GM18951 (cell line): ENCODE measurements around the gene ZNF335.
"Not testable (repeated sequence)": the region's sequence is repeated elsewhere in the genome, so short reads cannot be mapped to it uniquely, and the experiment has no call there.

Experiments
- POLR2A ChIP-seq: IDR thresholded peaks from 4 replicates; pipeline ENCODE4 v1.6.1; 2011; ENCODE audit warnings: mild to moderate bottlenecking; ENCODE audit not compliant: insufficient read length, insufficient read depth; ENCODE audit errors: extremely low read depth
- in situ Hi-C: fragments of 300-500 bp; cut with MboI; formaldehyde crosslinking; loops from one replicate; pipeline ENCODE4 v1.12.0; 2022; ENCODE audit warnings: low sequenced_read_pairs, mixed read lengths, inconsistent platforms; ENCODE audit not compliant: unreplicated experiment

The ZNF335 gene

GRCh38 chr20:45937765-45938164 is 34.2 kb downstream of the ZNF335 start:
- TF ChIP-seq POLR2A = no peak
- in situ Hi-C loops = no loop called here

DNA sequence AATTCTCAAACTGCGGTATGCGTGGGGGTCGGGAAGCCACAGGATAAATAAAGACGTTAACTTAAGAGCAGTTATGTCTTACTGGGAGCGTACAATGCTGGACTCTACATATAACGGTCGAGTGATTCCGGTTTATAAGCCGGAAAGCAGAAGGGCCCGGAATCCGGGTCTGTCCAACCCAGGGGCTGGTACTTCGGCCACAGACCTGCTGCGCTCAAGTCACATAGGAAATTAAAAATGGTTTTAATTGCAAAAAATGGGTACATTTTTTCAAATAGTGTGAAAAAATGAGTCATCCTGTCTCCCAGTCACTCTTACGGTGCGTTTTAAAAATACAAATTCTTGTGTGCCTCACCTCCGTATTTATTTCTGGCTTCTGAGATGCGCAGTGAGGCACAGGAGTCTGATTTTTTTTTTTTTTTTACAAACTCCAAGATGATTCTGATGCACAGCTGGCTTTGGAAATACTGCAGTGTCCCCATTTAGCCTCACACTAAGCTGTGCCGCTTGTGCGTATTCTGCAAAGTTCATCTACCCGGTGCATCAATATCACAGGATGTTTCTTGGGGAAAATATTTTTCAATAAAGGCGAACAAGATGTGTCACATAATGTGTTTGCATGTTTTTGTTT is 36.5 kb downstream of the ZNF335 start:
- TF ChIP-seq POLR2A = no peak
- in situ Hi-C loops = no loop called here

DNA sequence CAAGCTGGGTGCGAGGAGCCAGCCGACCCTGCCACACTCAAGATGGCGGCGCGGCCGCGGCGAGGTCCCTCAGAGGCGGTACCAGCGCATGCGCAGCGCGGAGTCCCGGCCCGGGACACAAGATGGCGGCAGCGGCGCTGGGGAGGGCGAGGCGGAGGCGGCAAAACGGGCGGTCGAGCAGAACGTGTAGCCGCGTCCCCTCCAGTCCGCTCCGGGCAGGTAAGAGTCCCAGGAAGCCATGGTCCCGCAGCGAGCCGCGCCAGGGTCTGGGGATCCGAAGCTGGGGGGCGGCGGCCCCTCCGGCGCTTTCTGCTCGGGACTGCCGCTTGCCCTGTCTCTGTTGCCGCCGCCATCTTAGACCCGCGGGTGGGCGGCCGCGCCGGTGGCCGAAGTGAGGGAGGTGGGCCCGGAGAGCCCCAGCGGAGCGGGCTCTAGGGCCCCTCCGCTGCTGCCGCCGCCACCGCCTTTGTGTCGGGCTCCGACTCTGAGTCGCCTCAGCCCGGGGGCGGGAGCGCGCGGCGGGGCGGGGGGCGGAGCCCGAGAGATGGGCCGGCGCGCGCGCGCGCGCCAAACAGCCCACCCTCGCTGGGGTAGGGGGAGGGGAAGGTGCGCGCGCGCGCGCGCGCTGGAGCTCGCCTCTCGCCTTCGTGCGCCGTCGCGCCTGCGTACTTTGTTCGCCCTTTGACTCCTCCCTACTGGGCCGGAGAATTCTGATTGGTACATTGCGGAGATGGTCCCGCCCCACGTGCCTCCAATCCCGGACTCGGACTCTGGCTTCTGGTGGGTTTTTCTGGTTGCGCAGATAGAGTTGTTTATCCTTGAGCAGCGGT is 37.2 kb downstream of the ZNF335 start, which contains the start of gene PCIF1:
Gene PCIF1, plus strand, starts transcription at position 98 of the 830 bp plus-strand sequence. CDS start 4,317 bp downstream, outside the sequence.
- in situ Hi-C loops = no loop called here
- peak; percentile 90 for TF ChIP-seq POLR2A

GRCh38 chr20:45934046-45934585 is 37.9 kb downstream of the ZNF335 start:
- no peak for TF ChIP-seq POLR2A
- in situ Hi-C loops = no loop called here

GRCh38 chr20:45933266-45934045 is 38.5 kb downstream of the ZNF335 start:
- TF ChIP-seq POLR2A = peak; percentile 38
- in situ Hi-C loops = no loop called here

GRCh38 chr20:45931680-45932079 is 40.3 kb downstream of the ZNF335 start:
- in situ Hi-C loops = not testable (repeated sequence)

DNA sequence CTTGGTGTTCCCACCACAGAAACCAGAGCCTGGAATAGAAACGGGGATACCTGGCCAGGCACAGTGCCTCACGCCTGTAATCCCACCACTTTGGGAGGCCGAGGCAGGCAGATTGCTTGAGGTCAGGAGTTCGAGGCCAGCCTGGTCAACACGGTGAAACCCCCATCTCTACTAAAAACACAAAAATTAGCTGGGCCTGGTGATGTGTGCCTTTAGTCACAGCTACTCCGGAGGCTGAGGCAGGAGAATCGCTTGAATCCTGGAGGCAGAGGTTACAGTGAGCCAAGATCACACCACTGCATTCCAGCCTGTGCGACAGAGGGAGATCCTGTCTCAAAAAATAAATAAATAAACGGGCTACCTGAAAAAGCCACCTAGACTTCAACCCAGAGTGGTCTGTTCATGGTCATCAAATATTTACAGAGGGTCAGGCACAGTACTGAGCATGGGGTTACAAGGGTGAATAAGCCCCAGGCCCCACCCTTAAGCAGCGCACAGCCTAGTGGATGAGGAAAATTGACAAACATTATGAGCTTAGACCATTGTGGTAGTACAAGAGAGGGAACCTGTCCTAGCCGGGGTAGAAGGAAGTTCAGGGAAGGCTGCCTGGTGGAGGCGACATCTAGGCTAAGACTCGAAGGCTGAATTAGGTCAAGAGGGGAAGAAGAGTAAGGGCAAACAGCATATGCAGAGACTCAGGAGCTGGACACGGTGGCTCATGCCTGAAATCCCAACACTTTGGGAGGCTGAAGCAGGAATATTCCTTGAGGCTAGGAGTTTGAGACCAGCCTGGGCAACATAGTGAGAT is 44.7 kb downstream of the ZNF335 start:
- no peak for TF ChIP-seq POLR2A
- in situ Hi-C loops = no loop called here

GRCh38 chr20:45926731-45927070 is 45.3 kb downstream of the ZNF335 start:
- in situ Hi-C loops = no loop called here
- no peak for TF ChIP-seq POLR2A

- no peak for TF ChIP-seq POLR2A
- in situ Hi-C loops = no loop called here
Observed at GRCh38 chr20:45925821-45926506, 46.0 kb downstream of the ZNF335 start.

- no peak for TF ChIP-seq POLR2A
- in situ Hi-C loops = no loop called here
Observed at GRCh38 chr20:45924391-45925261, 47.4 kb downstream of the ZNF335 start.

GRCh38 chr20:45921337-45922189 is 50.4 kb downstream of the ZNF335 start:
- TF ChIP-seq POLR2A = no peak
- in situ Hi-C loops = no loop called here
